Urinary bladder (tissue), 4 donors: ENCODE measurements around the gene CIAO2B. TPM values are rescaled to one million over a fixed set of nuclear protein-coding genes. Genes with fewer than 3 reads are reported as not detected.
"Not testable (repeated sequence)": the region's sequence is repeated elsewhere in the genome, so short reads cannot be mapped to it uniquely, and the experiment has no call there.

Experiments
- DNase-seq: peaks from one replicate; pipeline ENCODE4 v3.0.0-alpha.2; 2015; ENCODE audit errors: extremely low spot score
- H3K27ac ChIP-seq: one replicate; pipeline ENCODE4 v1.5.1; 2013; ENCODE audit warnings: low read depth, mild to moderate bottlenecking, moderate library complexity
- H3K36me3 ChIP-seq: one replicate; pipeline ENCODE4 v1.6.1; 2013; ENCODE audit warnings: mild to moderate bottlenecking, moderate library complexity; ENCODE audit not compliant: insufficient read depth
- H3K4me1 ChIP-seq: one replicate; pipeline ENCODE4 v1.6.1; 2013; ENCODE audit warnings: mild to moderate bottlenecking, moderate library complexity; ENCODE audit not compliant: insufficient read depth
- H3K4me3 ChIP-seq: one replicate; pipeline ENCODE4 v1.5.1; 2013; ENCODE audit warnings: low read depth, low read length
- WGBS: extraction: QIAGEN DNeasy Blood & Tissue Kit; methylation state at CpG from one replicate; pipeline ENCODE4 v1.1.7; 2013; 5-methylcytosine and 5-hydroxymethylcytosine counted together
- polyA plus RNA-seq: library from polyadenylated mRNA; stranded (reverse); fragments of 200-250 nt; gene quantifications from one replicate; pipeline ENCODE4 v1.2.3, GENCODE V29; 2013
- total RNA-seq: library from RNA; depleted of rRNA; stranded (reverse); fragments of >200 nt; gene quantifications from one replicate; pipeline ENCODE4 v1.2.3, GENCODE V29; 2014
- donor health status: healthy with polysubstance abuse.
- donor health status: healthy.

CIAO2B gene
- total and polyA plus RNA-seq, 2 donors, result 52.0 to 174 TPM

DNA sequence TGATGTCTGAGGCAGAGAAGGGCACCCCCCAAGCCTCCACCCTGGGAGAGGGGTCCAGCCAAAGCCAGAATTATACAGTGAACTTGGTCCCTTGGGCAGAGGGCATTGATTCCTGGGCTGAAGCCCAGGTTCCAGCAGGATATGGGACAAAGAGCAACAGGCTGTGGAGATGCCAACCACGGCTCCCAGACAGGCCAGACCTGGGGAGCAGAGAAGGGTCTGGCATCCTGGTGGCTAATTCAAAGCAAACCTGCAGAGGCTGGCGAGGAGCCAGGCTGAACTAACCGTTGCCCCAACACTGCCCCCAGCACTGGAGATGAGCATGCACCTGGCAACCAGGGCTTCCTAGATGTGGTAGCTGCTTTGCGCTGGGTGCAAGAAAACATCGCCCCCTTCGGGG lies 29.8 kb upstream of the CIAO2B start:
- Histone ChIP-seq H3K4me3 (no peak overlapping the region), H3K36me3 (no peaks in the 10 kb centered on the region), H3K4me1 (no peaks in the 10 kb centered on the region), H3K27ac (no peak overlapping the region)
- DNase-seq, result no peak
- WGBS, result 68% methylated on average over 6 of the region's 6 CpGs

DNA sequence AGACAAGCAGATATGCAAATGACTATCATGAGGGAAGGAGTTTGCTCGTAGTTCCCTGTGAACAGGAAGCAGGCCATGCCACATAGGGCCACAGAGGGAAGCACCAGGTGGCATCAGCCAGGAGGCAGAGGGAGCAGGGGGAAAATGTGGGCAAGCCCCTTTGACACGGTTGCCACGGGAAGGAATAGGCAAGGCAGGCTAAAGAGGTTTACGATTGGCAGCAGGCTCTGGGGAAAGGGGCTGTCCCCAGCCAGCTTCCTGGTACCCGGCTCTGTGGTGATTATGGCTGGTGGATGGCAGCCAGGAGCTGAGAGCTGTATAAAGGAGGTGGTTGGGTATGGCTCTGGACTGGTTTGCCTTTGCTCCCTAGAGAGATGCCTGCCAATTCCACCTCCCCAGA lies 27.7 kb upstream of the CIAO2B start:
- no peak overlapping the region for H3K27ac ChIP-seq
- 53% methylated on average over 5 of the region's 5 CpGs for WGBS
- no peaks in the 10 kb centered on the region for H3K4me1 ChIP-seq
- H3K36me3 ChIP-seq, result no peaks in the 10 kb centered on the region
- H3K4me3 ChIP-seq, result no peak overlapping the region
- no peak for DNase-seq

DNA sequence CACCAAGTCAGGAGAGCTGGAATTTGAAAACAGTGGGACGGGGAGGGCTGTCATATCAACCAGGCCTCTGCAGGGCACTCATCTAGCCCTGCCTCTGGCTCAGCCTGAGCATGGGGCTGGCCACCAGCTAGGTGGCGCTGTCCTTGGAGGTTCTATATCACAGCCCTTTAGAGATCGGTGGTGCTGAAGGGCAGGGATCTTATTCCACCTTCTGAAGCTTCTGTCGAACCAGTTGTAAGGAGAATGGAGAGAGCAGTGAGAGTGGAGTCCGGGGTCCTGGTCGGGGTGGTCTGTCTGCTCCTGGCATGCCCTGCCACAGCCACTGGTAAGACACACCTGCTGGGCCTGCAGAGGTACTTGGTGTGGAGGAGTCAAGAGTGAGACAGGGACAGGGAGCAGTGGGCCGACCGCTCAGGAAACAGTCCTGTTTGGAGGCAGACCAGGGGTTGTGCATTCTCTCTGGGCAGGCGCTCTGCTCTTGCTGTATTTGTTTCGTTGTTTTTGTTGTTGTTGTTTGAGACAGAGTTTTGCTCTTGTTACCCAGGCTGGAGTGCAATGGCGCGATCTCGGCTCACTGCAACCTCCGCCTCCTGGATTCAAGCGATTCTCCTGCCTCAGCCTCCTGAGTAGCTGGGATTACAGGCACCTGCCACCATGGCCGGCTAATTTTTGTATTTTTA lies 27.0 kb upstream of the CIAO2B start, which contains the start of gene CES3:
Gene CES3 (plus strand): TSS at position 202 of the 680 bp plus-strand sequence. CDS start 42 bp downstream, at position 244.
- Histone ChIP-seq H3K4me1 (no peaks in the 10 kb centered on the region), H3K36me3 (no peaks in the 10 kb centered on the region), H3K4me3 (no peak within 1 kb of the TSS), H3K27ac (no peak within 1 kb of the TSS)
- DNase-seq, result no peak
- 63% methylated on average over 16 of the region's 16 CpGs for WGBS

DNA sequence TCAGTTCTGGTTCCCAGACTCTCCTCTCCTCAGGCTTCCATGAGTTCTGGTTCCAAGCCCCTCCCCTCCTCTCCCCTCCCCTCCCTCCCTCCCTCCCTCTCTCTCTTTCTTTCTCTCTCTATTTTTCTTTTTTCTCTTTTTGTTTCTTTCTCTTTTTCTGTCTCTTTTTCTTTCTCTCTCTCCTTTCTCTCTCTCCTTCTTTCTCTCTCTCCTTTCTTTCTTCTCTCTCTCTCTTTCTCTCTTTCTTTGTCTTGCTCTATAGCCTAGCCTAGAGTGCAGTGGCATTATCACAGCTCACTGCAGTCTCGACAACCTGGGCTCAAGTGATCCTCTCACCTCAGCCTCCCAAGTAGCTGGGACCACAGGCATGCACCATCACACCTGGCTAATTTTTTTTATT lies 26.1 kb upstream of the CIAO2B start:
- no peaks in the 10 kb centered on the region for H3K4me1 ChIP-seq
- no peak for DNase-seq
- H3K4me3 ChIP-seq, result no peak overlapping the region
- no peak overlapping the region for H3K27ac ChIP-seq
- H3K36me3 ChIP-seq, result no peaks in the 10 kb centered on the region
- 85% methylated on average over 1 of the region's 1 CpG for WGBS

DNA sequence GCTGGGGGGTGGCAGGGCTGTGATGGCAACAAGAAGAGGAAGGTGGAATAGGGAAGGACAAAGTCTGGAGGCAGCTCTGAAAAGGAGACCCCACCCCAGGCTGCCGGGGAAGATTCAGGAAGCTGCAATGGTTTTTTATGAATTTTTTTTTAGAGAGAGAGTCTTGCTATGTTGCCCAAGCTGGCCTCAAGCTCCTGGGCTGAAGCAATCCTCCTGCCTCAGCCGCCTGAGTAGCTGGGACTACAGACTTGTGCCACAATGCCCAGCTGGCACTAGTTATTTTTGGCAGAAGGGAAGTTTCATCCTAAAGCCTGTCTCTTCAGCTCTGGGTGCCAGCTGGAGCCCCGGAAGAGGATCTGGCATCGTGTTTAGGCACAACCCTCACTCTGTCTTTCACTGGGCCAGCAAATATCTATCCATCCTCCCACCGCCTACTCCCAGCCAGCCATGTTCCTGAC lies 25.5 kb upstream of the CIAO2B start:
- no peak for DNase-seq
- 52% methylated on average over 5 of the region's 5 CpGs for WGBS
- H3K36me3 ChIP-seq, result no peaks in the 10 kb centered on the region
- no peak overlapping the region for H3K27ac ChIP-seq
- H3K4me3 ChIP-seq, result no peak overlapping the region
- H3K4me1 ChIP-seq, result no peaks in the 10 kb centered on the region

DNA sequence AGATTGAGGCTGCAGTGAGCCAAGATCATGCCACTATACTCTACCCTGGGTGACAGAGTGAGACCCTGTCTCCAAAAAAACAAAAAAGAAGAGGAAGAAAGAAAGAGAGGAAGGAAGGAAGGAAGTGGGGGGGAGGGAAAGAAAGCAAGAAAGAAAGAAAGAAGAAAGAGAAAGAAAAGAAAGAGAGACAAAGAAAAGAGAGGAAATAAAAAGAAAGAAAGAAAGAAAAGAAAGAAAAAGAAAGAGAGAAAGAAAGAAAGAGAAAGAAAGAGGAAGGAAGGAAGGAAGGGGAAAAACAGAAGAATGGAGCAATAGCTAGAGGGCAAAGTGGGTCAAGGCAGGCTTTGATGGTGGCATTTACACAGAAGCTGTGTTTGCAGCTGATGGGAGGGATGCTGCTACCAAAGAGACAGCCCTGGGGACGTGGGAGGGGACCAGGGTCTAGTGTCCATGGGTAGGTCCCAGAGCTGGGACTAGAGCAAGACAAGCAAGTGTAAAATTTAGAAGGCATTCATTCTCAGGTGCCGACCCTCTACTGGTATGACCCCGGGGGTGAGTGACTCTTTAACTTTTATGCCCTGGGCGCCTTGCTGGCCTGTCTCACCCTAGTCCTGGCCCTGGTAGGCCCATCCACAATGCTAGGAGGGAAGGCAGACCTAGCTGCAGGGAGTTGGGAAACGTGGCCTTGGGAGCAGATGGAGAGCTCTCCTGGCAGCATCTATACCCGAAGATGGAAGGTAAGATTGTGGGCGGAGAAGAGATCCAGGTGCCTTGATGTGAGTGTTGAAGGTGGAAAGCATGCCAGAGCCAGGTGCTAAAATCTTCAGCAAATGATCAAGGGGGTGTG lies 24.9 kb upstream of the CIAO2B start:
- no peak for DNase-seq
- Histone ChIP-seq H3K27ac (no peak overlapping the region), H3K36me3 (no peaks in the 10 kb centered on the region), H3K4me3 (no peak overlapping the region), H3K4me1 (no peaks in the 10 kb centered on the region)
- WGBS, result 76% methylated on average over 7 of the region's 7 CpGs

DNA sequence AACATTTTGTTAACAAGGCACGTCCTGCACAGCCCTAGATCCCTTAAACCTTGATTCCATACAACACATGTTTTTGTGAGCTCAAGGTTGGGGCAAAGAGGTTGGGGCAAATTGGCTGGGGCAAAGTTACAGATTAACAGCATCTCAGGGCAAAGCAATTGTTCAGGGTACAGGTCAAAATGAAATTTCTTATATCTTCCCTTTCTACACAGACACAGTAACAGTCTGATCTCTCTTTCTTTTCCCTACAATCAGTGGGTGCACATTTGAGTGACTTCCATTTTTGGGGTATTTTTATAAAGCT lies 21.9 kb upstream of the CIAO2B start:
- WGBS, result 65% methylated on average over 1 of the region's 1 CpG
- H3K4me3 ChIP-seq, DNase-seq, H3K36me3 ChIP-seq, H3K4me1 ChIP-seq, H3K27ac ChIP-seq: not testable (repeated sequence)

DNA sequence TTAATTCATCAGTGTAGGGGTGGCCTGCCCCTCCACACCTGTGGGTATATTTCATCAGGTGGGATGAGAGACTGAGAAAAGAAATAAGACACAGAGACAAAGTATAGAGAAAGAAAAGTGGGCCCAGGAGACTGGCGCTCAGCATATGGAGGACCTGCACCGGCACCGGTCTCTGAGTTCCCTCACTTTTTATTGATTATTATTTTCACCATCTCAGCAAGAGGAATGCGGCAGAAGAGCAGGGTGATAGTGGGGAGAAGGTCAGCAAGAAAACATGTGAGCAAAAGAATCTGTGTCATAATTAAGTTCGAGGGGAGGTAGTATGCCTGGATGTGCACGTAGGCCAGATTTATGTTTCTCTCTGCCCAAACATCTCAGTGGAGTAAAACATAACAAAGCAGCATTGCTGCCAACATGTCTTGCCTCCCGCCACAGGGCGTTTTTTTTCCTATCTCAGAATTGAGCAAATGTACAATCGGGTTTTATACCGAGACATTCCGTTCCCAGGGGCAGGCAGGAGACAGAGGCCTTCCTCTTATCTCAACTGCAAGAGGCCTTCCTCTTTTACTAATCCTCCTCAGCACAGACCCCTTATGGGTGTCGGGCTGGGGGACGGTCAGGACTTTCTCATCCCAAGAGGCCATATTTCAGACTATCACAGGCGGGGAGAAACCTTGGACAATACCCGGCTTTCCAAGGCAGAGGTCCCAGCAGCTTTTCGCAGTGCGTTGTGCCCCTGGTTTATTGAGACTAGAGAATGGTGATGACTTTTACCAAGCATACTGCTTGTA lies 21.4 kb upstream of the CIAO2B start:
- not testable (repeated sequence) for H3K36me3 ChIP-seq, H3K27ac ChIP-seq, DNase-seq, H3K4me1 ChIP-seq, H3K4me3 ChIP-seq
- 56% methylated on average over 17 of the region's 17 CpGs for WGBS

DNA sequence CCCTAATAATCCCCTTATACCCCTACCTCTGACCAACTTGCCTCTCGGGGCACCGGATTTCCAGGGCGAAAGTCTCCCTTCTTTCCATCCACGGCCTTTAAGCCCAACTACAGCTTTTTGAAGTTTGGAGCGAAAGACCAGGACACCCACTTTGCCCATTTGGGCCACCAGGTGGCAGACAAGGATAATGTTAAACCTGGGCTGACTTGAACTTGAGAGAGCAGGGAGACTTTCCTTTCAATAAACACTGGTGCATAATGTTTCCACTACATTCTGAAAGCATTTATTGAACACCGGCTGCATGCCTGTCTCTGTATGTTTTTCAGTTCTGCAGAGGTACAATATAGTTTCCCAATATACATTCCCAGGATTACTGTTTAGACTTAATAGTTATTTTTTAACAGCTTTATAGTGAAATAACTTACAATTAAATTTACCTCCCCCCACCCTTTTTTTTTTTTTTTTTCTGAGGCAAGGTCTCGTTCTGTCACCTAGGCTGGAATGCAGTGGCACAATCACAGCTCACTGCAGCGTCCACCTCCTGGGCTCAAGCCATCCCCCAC lies 20.0 kb upstream of the CIAO2B start:
- no peak for DNase-seq
- H3K4me1 ChIP-seq, result no peaks in the 10 kb centered on the region
- H3K36me3 ChIP-seq, result no peaks in the 10 kb centered on the region
- 21% methylated on average over 8 of the region's 8 CpGs for WGBS
- no peak overlapping the region for H3K27ac ChIP-seq
- H3K4me3 ChIP-seq, result no peak overlapping the region

DNA sequence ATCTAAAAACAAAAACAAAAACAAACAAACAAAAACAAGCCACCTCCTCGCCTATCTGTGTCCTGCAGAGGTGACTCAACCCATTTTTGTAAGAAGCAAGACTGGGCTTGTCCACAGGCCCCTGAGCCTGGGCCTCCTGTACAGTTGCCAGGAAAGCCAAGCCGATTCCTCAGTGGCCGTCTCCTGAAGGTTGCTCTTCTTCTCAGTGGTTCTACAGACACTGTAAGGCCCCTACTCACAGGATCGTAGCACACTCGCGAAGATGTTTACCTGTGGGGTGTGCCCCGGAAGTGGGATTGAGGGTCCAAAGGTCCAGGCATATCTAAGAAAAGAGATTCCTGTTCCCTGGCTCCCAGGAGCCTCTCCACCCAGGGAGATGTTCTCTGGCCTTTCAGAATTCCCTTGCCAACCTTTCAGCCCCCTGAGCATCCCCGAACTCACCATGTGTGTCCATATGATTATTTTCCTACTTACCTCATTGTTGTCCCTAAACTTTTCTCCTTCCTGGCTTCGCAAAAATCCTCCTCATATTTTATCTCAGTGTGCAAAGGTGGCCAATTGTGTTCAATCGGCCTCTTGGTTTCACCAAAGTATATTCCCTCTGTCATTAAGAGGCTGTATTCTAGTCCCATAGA lies 19.4 kb upstream of the CIAO2B start:
- WGBS, result 81% methylated on average over 10 of the region's 10 CpGs
- no peak for DNase-seq
- no peaks in the 10 kb centered on the region for H3K4me1 ChIP-seq
- H3K4me3 ChIP-seq, result no peak overlapping the region
- H3K36me3 ChIP-seq, result no peaks in the 10 kb centered on the region
- no peak overlapping the region for H3K27ac ChIP-seq

DNA sequence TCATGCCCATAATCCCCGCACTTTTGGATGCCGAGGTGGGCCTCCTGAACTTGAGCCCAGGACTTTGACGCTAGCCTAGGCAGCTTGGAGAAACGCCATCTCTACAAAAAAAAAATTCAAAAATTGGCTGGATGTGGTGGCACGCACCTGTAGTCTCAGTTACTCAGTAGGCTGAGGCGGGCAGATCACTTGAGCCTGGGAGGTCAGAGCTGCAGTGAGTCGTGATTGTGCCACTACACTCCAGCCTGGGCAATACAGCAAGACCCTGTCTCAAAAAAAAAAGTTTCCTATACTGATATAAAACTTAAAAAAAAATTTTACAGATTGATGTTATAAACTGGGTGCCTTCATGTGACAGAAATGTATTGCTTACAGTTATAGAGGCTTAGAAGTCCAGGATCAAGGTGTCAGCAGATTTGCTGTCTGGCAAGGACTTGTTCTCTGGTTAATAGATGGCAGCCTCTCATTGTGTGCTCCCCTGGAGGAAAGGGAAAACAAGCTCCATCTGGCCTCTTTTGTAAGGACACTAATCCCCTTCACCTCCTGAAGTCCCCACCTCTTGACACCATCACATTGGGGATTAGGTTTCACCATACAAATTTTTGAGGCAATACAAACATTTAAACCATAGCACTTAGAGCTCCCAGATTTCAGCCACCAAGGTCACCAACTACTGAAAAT lies 18.4 kb upstream of the CIAO2B start:
- H3K36me3 ChIP-seq, result no peaks in the 10 kb centered on the region
- WGBS, result 83% methylated on average over 7 of the region's 7 CpGs
- H3K27ac ChIP-seq, result no peak overlapping the region
- no peak overlapping the region for H3K4me3 ChIP-seq
- no peak for DNase-seq
- no peaks in the 10 kb centered on the region for H3K4me1 ChIP-seq

DNA sequence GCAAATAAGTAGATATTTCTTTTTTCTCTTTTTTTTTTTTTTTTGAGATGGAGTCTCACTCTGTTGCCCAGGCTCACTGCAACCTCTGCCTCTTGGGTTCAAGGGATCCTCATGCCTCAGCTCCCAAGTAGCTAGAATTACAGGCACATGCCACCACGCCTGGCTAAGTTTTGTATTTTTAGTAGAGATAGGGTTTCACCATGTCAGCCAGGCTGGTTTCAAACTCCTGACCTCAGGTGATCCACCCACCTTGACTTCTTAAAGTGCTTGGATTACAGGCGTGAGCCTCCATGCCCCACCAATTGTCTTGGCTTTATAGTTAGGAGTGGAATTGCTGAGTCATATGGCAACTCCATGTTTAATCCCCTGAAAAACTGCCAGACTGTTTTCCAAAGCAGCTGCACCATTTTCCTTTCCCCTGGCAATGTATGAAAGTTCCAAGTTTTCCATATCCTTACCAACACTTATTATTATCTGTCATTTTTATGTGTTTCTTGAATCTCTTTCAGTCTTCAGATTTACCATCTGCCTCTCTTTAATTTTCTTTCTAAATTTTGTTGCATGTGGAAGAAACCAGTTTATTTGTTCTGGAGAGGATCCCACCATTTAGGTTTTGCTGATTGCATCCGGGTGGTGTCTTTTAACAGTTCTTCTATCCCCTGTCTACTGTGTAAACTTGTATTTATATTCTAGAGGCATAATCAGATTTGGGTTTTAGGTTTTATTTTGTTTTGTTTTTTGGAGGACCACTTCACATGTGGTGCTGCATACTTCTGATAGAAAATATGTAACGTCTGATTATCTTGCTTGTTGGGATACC lies 17.0 kb upstream of the CIAO2B start:
- no peak for DNase-seq
- H3K27ac ChIP-seq, result no peak overlapping the region
- no peaks in the 10 kb centered on the region for H3K4me1 ChIP-seq
- no peaks in the 10 kb centered on the region for H3K36me3 ChIP-seq
- 80% methylated on average over 4 of the region's 4 CpGs for WGBS
- no peak overlapping the region for H3K4me3 ChIP-seq
